HEK293 (cell line): ENCODE measurements around the gene IRAK2.

Experiments used
- CTCF ChIA-PET: fragments of 350-600 bp; formaldehyde crosslinking; extraction: SDS; loops from one replicate; lab custom pipeline; 2021; ENCODE audit warnings: antibody characterized with exemption; lab: Yijun Ruan, JAX
- POLR2A ChIA-PET: fragments of 300-600 bp; formaldehyde crosslinking; extraction: SDS; loops from one replicate; lab custom pipeline; 2020; ENCODE audit warnings: antibody characterized with exemption, inconsistent platforms; lab: Yijun Ruan, JAX
- H3K27ac ChIP-seq: fragments of 200-500 bp; sonication (Bioruptor generic); 2 replicates; pipeline ENCODE4 v1.5.1; 2014; ENCODE audit warnings: low read depth, low read length, control low read depth, inconsistent platforms; ENCODE audit errors: extremely low read depth
- H3K36me3 ChIP-seq, 2 experiments: fragments of 200-500 bp in 1 of 2; sonication (Bioruptor generic) in 1 of 2; 1 replicate in 1 of 2; 2 replicates in 1 of 2; pipeline ENCODE4 v1.5.1; 2014 to 2017; ENCODE audit warnings: inconsistent platforms in 2 of 2, low read length in 2 of 2; ENCODE audit not compliant: control insufficient read depth in 2 of 2, insufficient read depth in 1 of 2
- H3K4me1 ChIP-seq: fragments of 200-500 bp; sonication (Bioruptor generic); 2 replicates; pipeline ENCODE4 v1.5.1; 2014; ENCODE audit warnings: mild to moderate bottlenecking, low read length, inconsistent platforms; ENCODE audit not compliant: control insufficient read depth, insufficient read depth
- H3K4me3 ChIP-seq: 2 replicates; pipeline ENCODE4 v1.5.1; 2011; ENCODE audit warnings: low read depth, mild to moderate bottlenecking, control low read depth, low read length, moderate library complexity
- H3K9me3 ChIP-seq: fragments of 200-500 bp; sonication (Bioruptor generic); 2 replicates; pipeline ENCODE4 v1.5.1; 2014; ENCODE audit warnings: low read depth, low read length, inconsistent platforms; ENCODE audit not compliant: control insufficient read depth, insufficient read depth
- GLIS1 ChIP-seq: fragments of 450-650 bp; formaldehyde crosslinking; IDR thresholded peaks from 2 replicates; pipeline ENCODE4 v1.5.1; 2016; ENCODE audit warnings: missing biosample characterization, missing genetic modification characterization
- REST ChIP-seq: fragments of 450-650 bp; formaldehyde crosslinking; IDR thresholded peaks from 2 replicates; pipeline ENCODE4 v1.5.1; 2016; ENCODE audit warnings: missing biosample characterization, missing genetic modification characterization
- SALL2 ChIP-seq: fragments of 450-650 bp; formaldehyde crosslinking; IDR thresholded peaks from 2 replicates; pipeline ENCODE4 v1.5.0; 2017; ENCODE audit warnings: missing biosample characterization, mild to moderate bottlenecking, missing genetic modification characterization, borderline replicate concordance
- SP7 ChIP-seq: fragments of 450-650 bp; formaldehyde crosslinking; IDR thresholded peaks from 2 replicates; pipeline ENCODE4 v1.5.1; 2016; ENCODE audit warnings: missing biosample characterization, missing genetic modification characterization
- ZBTB44 ChIP-seq: fragments of 450-650 bp; IDR thresholded peaks from 2 replicates; pipeline ENCODE4 v1.5.1; 2018; ENCODE audit warnings: missing biosample characterization, mild to moderate bottlenecking, missing genetic modification characterization
- ZNF2 ChIP-seq: fragments of 450-650 bp; formaldehyde crosslinking; IDR thresholded peaks from 2 replicates; pipeline ENCODE4 v1.5.1; 2016; ENCODE audit warnings: missing biosample characterization, missing genetic modification characterization
- ZNF335 ChIP-seq: fragments of 450-650 bp; formaldehyde crosslinking; conservative IDR thresholded peaks from 2 replicates; pipeline ENCODE4 v1.5.1; 2016; ENCODE audit warnings: missing biosample characterization, missing genetic modification characterization
- ZNF501 ChIP-seq: fragments of 450-650 bp; formaldehyde crosslinking; IDR thresholded peaks from 2 replicates; pipeline ENCODE4 v1.5.1; 2016; ENCODE audit warnings: missing biosample characterization, missing genetic modification characterization
- ZNF518A ChIP-seq: fragments of 450-650 bp; formaldehyde crosslinking; conservative IDR thresholded peaks from 2 replicates; pipeline ENCODE4 v1.5.1; 2016; ENCODE audit warnings: low read depth, missing biosample characterization, missing genetic modification characterization
- ZNF544 ChIP-seq: fragments of 450-650 bp; formaldehyde crosslinking; IDR thresholded peaks from 2 replicates; pipeline ENCODE4 v1.5.0; 2017; ENCODE audit warnings: missing biosample characterization, missing genetic modification characterization
- ZNF549 ChIP-seq: fragments of 450-650 bp; IDR thresholded peaks from 2 replicates; pipeline ENCODE4 v1.5.1; 2018; ENCODE audit warnings: missing biosample characterization, missing genetic modification characterization, mild to moderate bottlenecking, inconsistent platforms, moderate library complexity
- ZNF596 ChIP-seq: fragments of 450-650 bp; IDR thresholded peaks from 2 replicates; pipeline ENCODE4 v1.5.0; 2018; ENCODE audit warnings: missing biosample characterization, mild to moderate bottlenecking, missing genetic modification characterization, moderate library complexity
- ZNF626 ChIP-seq: fragments of 450-650 bp; sonication (Bioruptor Pico); formaldehyde crosslinking; IDR thresholded peaks from 2 replicates; pipeline ENCODE4 v1.5.1; 2018; ENCODE audit warnings: missing biosample characterization, missing genetic modification characterization, inconsistent platforms
- ZNF707 ChIP-seq: fragments of 450-650 bp; formaldehyde crosslinking; IDR thresholded peaks from 2 replicates; pipeline ENCODE4 v1.5.1; 2016; ENCODE audit warnings: missing biosample characterization, missing genetic modification characterization
- ZNF777 ChIP-seq: fragments of 450-650 bp; formaldehyde crosslinking; IDR thresholded peaks from 2 replicates; pipeline ENCODE4 v1.5.1; 2017; ENCODE audit warnings: missing biosample characterization, missing genetic modification characterization, borderline replicate concordance

IRAK2 gene

GRCh38 chr3:10215578-10216368 lies 51.1 kb downstream of the IRAK2 start:
- Histone ChIP-seq H3K27ac (no peak overlapping the region), H3K4me3 (no peak overlapping the region), H3K36me3 (peaks cover 0 to 10% of the 10 kb centered on the region in 2 experiments; a peak in 2 of 3 replicates), H3K4me1 (no peaks in the 10 kb centered on the region), H3K9me3 (no peaks in the 10 kb centered on the region)
- ChIA-PET POLR2A (no interaction called here), CTCF (interaction anchor here (0.7 kb wide), 1 partner anchor 197 kb away, joined by 3 read pairs; no protein-coding TSS in a partner anchor)
- TF ChIP-seq SP7 (tag by site-specific recombination), result no peak
- no peak for TF ChIP-seq ZNF626 (tag by site-specific recombination)
- no peak for TF ChIP-seq ZNF518A (tag by site-specific recombination)
- TF ChIP-seq ZNF2 (tag by site-specific recombination), result no peak
- TF ChIP-seq ZNF544, result no peak
- no peak for TF ChIP-seq ZNF777
- TF ChIP-seq ZNF549 (tag by site-specific recombination), result no peak
- TF ChIP-seq ZBTB44 (tag by site-specific recombination), result no peak
- TF ChIP-seq GLIS1 (tag by site-specific recombination), result no peak
- TF ChIP-seq ZNF335 (tag by site-specific recombination), result no peak
- no peak for TF ChIP-seq ZNF596 (tag by site-specific recombination)
- TF ChIP-seq ZNF707 (tag by site-specific recombination), result no peak
- no peak for TF ChIP-seq SALL2 (tag by site-specific recombination)
- no peak for TF ChIP-seq REST (tag by site-specific recombination)
- TF ChIP-seq ZNF501 (tag by site-specific recombination), result no peak
